Panc1 (cell line): ENCODE data around the gene PLAAT5. TPM values are rescaled to one million over a fixed set of nuclear protein-coding genes. Genes with fewer than 3 reads are reported as not detected.

ENCODE experiments used
- ATAC-seq: fragments of 200-7000 bp; cut with Tn5 transposase; 2 replicates; pipeline ENCODE4 v1.9.1; 2020; ENCODE audit warnings: mild to moderate bottlenecking, moderate library complexity
- BruUV-seq: library from RNA; stranded (reverse); fragments of 400-500 nt; replicated peaks from 2 replicates; lab custom pipeline; 2021; lab: Mats Ljungman, UMichigan
- CTCF ChIA-PET: fragments of 300-600 bp; sonication (Branson Sonifier 250); formaldehyde crosslinking; loops from one replicate; lab custom pipeline; 2022; ENCODE audit warnings: antibody characterized with exemption; lab: Charles Lee
- POLR2A ChIA-PET: fragments of 300-600 bp; sonication (Branson Sonifier 250); formaldehyde crosslinking; loops from one replicate; lab custom pipeline; 2022; ENCODE audit warnings: antibody characterized with exemption; lab: Charles Lee
- DNase-seq: peaks from one replicate; pipeline ENCODE4 v3.0.0-alpha.2; 2010; ENCODE audit warnings: low read depth, low spot score
- H3K27ac ChIP-seq: 2 replicates; pipeline ENCODE4 v1.5.1; 2011; ENCODE audit warnings: mild to moderate bottlenecking, low read length, inconsistent platforms
- H3K27me3 ChIP-seq: fragments of 200-500 bp; sonication (Bioruptor generic); 2 replicates; pipeline ENCODE4 v1.6.0; 2014; ENCODE audit warnings: low read length, inconsistent platforms; ENCODE audit not compliant: control insufficient read depth, insufficient read depth
- H3K36me3 ChIP-seq: fragments of 200-500 bp; sonication (Bioruptor generic); 2 replicates; pipeline ENCODE4 v1.5.1; 2014; ENCODE audit warnings: inconsistent platforms, mild to moderate bottlenecking, low read length, moderate library complexity; ENCODE audit not compliant: control insufficient read depth, insufficient read depth
- H3K4me1 ChIP-seq: 2 replicates; pipeline ENCODE4 v1.5.1; 2011; ENCODE audit warnings: inconsistent platforms, mild to moderate bottlenecking, low read length, moderate library complexity; ENCODE audit not compliant: control insufficient read depth, insufficient read depth
- H3K4me3 ChIP-seq, 2 experiments: 2 replicates each; pipeline ENCODE4 v1.5.1; 2011 to 2012; ENCODE audit warnings: low read depth in 2 of 2, low read length in 2 of 2, mild to moderate bottlenecking in 2 of 2, inconsistent platforms in 1 of 2, moderate library complexity in 1 of 2
- H3K9me3 ChIP-seq: fragments of 200-500 bp; sonication (Bioruptor generic); 2 replicates; pipeline ENCODE4 v1.5.1; 2014; ENCODE audit warnings: low read depth, mild to moderate bottlenecking, inconsistent platforms, low read length, moderate library complexity; ENCODE audit not compliant: control insufficient read depth, insufficient read depth
- CTCF ChIP-seq: fragments of 450-650 bp; IDR thresholded peaks from 2 replicates; pipeline ENCODE4 v1.5.1; 2017; ENCODE audit warnings: mild to moderate bottlenecking
- POLR2AphosphoS5 ChIP-seq: IDR thresholded peaks from 2 replicates; pipeline ENCODE4 v1.6.1; 2012; ENCODE audit warnings: mild to moderate bottlenecking, low read depth, low read length, moderate library complexity
- REST ChIP-seq, 2 experiments: IDR thresholded peaks; 2 replicates each; pipeline ENCODE4 v1.6.1; 2011 to 2012; ENCODE audit warnings: low read depth in 2 of 2, control low read depth in 1 of 2, low read length in 1 of 2, mild to moderate bottlenecking in 1 of 2, moderate library complexity in 1 of 2; ENCODE audit not compliant: insufficient read depth in 1 of 2
- SIN3A ChIP-seq: IDR thresholded peaks from 2 replicates; pipeline ENCODE4 v1.6.1; 2012; ENCODE audit warnings: low read depth, mild to moderate bottlenecking, low read length, moderate library complexity, borderline replicate concordance; ENCODE audit not compliant: insufficient read depth
- TCF7L2 ChIP-seq: IDR thresholded peaks from 2 replicates; pipeline ENCODE4 v1.6.1; 2011; ENCODE audit warnings: mild to moderate bottlenecking, low read depth, low read length, inconsistent platforms
- in situ Hi-C: cut with HindIII; loops from 2 replicates; pipeline ENCODE4 v1.10.0; 2016; ENCODE audit warnings: low sequenced_read_pairs, low pct_unique_long_range_greater_than_20kb
- intact Hi-C: fragments of 100-400 bp; cut with micrococcal nuclease; formaldehyde crosslinking; loops from one replicate; pipeline ENCODE4 v1.10.0; 2022; ENCODE audit not compliant: unreplicated experiment
- total RNA-seq: library from RNA; stranded (reverse); gene quantifications from one replicate; pipeline ENCODE4 v1.2.1, GENCODE V29; 2021; ENCODE audit not compliant: unreplicated experiment

Gene PLAAT5
- total RNA-seq, 1 experiment from 2014 or later = not detected

- no peak for DNase-seq
- Histone ChIP-seq H3K27me3 (no peaks in the 10 kb centered on the region), H3K27ac (no peak overlapping the region), H3K9me3 (0 out of 2 replicates have a peak, but pooled peaks cover 7% of the 10 kb centered on the region), H3K4me3 (no peak overlapping the region), H3K4me1 (no peaks in the 10 kb centered on the region), H3K36me3 (no peaks in the 10 kb centered on the region)
- in situ Hi-C loops (no loop called here), intact Hi-C loops (loop anchor here (10.0 kb wide), 1 partner anchor 262 kb away; no protein-coding TSS in a partner anchor)
- ATAC-seq = no peak
- no TSS peak for BruUV-seq
- ChIA-PET CTCF (no interaction called here), POLR2A (no interaction called here)
- TF ChIP-seq CTCF = no peak
- TF ChIP-seq TCF7L2 = no peak
- no peak for TF ChIP-seq SIN3A
- no peak for TF ChIP-seq POLR2AphosphoS5
- TF ChIP-seq REST (IDR thresholded peaks at IDR 0.05; ENCODE audit: insufficient read depth in 1 of 2, low read depth in 2 of 2, low read length in 1 of 2) = no peak
Measured at GRCh38 chr11:63472372-63472771, 18.6 kb downstream of the PLAAT5 start.

GRCh38 chr11:63470311-63470710, 20.7 kb downstream of the PLAAT5 start:
- no TSS peak for BruUV-seq
- no peak overlapping the region for H3K4me3 ChIP-seq
- ChIA-PET CTCF (no interaction called here), POLR2A (no interaction called here)
- ATAC-seq (no peak), DNase-seq (no peak)
- intact Hi-C loops = loop anchor here (10.0 kb wide), 1 partner anchor 264 kb away; no protein-coding TSS in a partner anchor
- H3K27me3 ChIP-seq = no peaks in the 10 kb centered on the region
- no peaks in the 10 kb centered on the region for H3K4me1 ChIP-seq
- H3K36me3 ChIP-seq = no peaks in the 10 kb centered on the region
- H3K27ac ChIP-seq = no peak overlapping the region
- H3K9me3 ChIP-seq = 0 out of 2 replicates have a peak, but pooled peaks cover 7% of the 10 kb centered on the region
- in situ Hi-C loops = no loop called here
- TF ChIP-seq POLR2AphosphoS5 = no peak
- no peak for TF ChIP-seq SIN3A
- no peak for TF ChIP-seq REST (IDR thresholded peaks at IDR 0.05; ENCODE audit: insufficient read depth in 1 of 2, low read depth in 2 of 2, low read length in 1 of 2)
- TF ChIP-seq TCF7L2 = no peak
- TF ChIP-seq CTCF = no peak
